Spleen (tissue), 11 donors: ENCODE results near the gene MST1. TPM values are rescaled to one million over a fixed set of nuclear protein-coding genes. Genes with fewer than 3 reads are reported as not detected.
A peak's percentile ranks its signal among the peaks of the same experiment; 100 is the strongest.

ENCODE experiments used
- DNase-seq: peaks from one replicate; pipeline ENCODE4 v3.0.0-alpha.2; 2020
- H3K27ac ChIP-seq, 8 donors: fragments of 200-600 bp; sonication (generic) in 7 of 8; 1 replicate in 4 of 8; 2 replicates in 4 of 8; pipeline versions ENCODE4 v1.5.0 to v1.8.0; 2016 to 2021; ENCODE audit warnings: inconsistent platforms in 4 of 8, mild to moderate bottlenecking in 4 of 8, moderate library complexity in 1 of 8
- H3K27me3 ChIP-seq, 7 donors: fragments of 200-600 bp; sonication (generic) in 6 of 7; replicated peaks in 1 of 7; 1 replicate in 4 of 7; 2 replicates in 3 of 7; pipeline versions ENCODE4 v1.5.0 to v1.8.0; 2016 to 2021; ENCODE audit warnings: inconsistent platforms in 3 of 7, mild to moderate bottlenecking in 1 of 7
- H3K36me3 ChIP-seq, 6 donors: fragments of 200-600 bp; sonication (generic) in 5 of 6; 1 replicate in 4 of 6; 2 replicates in 2 of 6; pipeline versions ENCODE4 v1.5.0 to v1.8.0; 2016 to 2021; ENCODE audit warnings: inconsistent platforms in 2 of 6
- H3K4me1 ChIP-seq, 6 donors: fragments of 200-600 bp; sonication (generic) in 5 of 6; 1 replicate in 3 of 6; 2 replicates in 3 of 6; pipeline versions ENCODE4 v1.5.0 to v1.8.0; 2016 to 2021; ENCODE audit warnings: inconsistent platforms in 3 of 6
- H3K4me3 ChIP-seq, 8 donors: fragments of 200-600 bp; sonication (generic) in 7 of 8; 1 replicate in 4 of 8; 2 replicates in 4 of 8; pipeline versions ENCODE4 v1.5.0 to v1.8.0; 2016 to 2021; ENCODE audit warnings: inconsistent platforms in 4 of 8, mild to moderate bottlenecking in 4 of 8, moderate library complexity in 2 of 8
- H3K9me3 ChIP-seq, 8 donors: fragments of 200-600 bp; sonication (generic) in 7 of 8; 1 replicate in 4 of 8; 2 replicates in 4 of 8; pipeline versions ENCODE4 v1.5.0 to v1.8.0; 2016 to 2021; ENCODE audit warnings: inconsistent platforms in 4 of 8
- POLR2A ChIP-seq, 3 donors: fragments of 450-650 bp; IDR thresholded peaks; one replicate each; pipeline ENCODE4 v1.5.1; 2017; ENCODE audit warnings: antibody characterized with exemption in 3 of 3, mild to moderate bottlenecking in 1 of 3
- POLR2AphosphoS5 ChIP-seq, 3 donors: sonication (generic); formaldehyde crosslinking; IDR thresholded peaks; one replicate each; pipeline ENCODE4 v1.5.1; 2017; ENCODE audit warnings: antibody characterized with exemption in 3 of 3
- WGBS, 5 donors: extraction: QIAGEN DNeasy Blood & Tissue Kit in 3 of 5; methylation state at CpG; one replicate each; pipeline versions ENCODE4 v1.1.5 to v1.1.7; 2013 to 2018; 5-methylcytosine and 5-hydroxymethylcytosine counted together
- intact Hi-C: fragments of 100-400 bp; cut with DNase I; formaldehyde crosslinking; loops from one replicate; pipeline ENCODE4 v1.15.0; 2023; ENCODE audit warnings: low total_unique reads
- polyA plus RNA-seq, 3 donors: library from polyadenylated mRNA; stranded (reverse); fragments of 200-250 nt; gene quantifications; one replicate each; pipeline ENCODE4 v1.2.1, GENCODE V29; 2013
- total RNA-seq, 7 donors: library from RNA; depleted of rRNA in 3 of 7; stranded (reverse); fragments of >200 nt in 3 of 7; fragmentation: NEBNext Ultra II Directional in 4 of 7; extraction: Animal tissue kit (Norgen Biotek cat#: 25700) in 4 of 7; gene quantifications; one replicate each; pipeline versions ENCODE4 v1.1.0 to v1.2.1, GENCODE V29; 2016 to 2021
- TF ChIP-seq, protein P1 (sequence below), 11 experiments: fragments of 200-600 bp in 7 of 11; fragments of 450-650 bp in 4 of 11; sonication (generic) in 4 of 11; IDR thresholded peaks in 8 of 11; conservative IDR thresholded peaks in 3 of 11; 1 replicate in 7 of 11; 2 replicates in 4 of 11; pipeline versions ENCODE4 v1.4.0 to v1.8.0; 2016 to 2021; ENCODE audit warnings: antibody characterized with exemption in 11 of 11, inconsistent platforms in 4 of 11, mild to moderate bottlenecking in 1 of 11
- donor health status: healthy with polysubstance abuse.
- donor health status: DM: no; HTN: no; CAD: no; lungs with moderate emphysema.
- donor health status: DM: no; HTN: no; CAD: no.
- donor health status: Bipolar disorder and iron deficiency.
- donor health status: healthy.
- donor health status: DM: no; HTN: no; CAD: no.
- donor health status: DM: yes; HTN: yes; CAD: no.

The MST1 gene
- total and polyA plus RNA-seq, 10 donors: 17.0 to 65.8 (median 23.6) TPM

DNA sequence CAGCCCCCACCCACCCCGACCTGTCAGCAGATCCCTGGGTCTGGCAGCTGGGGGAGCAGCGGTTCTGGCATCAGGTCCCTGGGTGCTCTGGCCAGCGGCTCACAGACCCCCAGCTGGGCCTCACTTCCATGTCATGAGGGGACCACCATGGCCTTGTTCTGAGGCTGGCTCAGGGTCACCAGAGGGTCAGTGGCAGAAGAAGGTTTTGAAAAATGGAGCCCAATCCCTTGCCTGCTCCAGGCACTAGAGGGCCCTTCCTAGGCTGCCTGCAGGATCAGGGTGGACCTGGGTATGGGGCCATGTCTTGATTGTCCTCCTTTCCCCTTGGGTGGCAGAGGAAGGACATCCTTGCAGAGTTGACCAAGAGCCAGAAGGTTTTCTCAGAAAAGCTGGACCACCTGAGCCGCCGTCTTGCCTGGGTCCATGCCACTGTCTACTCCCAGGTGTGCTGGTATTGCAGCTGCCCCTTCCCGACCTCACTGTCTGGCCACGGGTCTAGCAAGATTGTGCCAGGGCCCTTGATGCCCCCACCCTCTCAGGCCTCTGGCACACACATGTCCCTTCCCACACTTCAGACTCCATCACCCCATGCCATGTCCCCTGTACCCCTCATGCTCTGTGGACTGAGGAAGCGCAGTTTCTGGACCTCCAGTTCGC, 17.3 kb upstream of the MST1 start:
- Histone ChIP-seq H3K9me3 (no peaks in the 10 kb centered on the region), H3K27me3 (no peaks in the 10 kb centered on the region), H3K36me3 (peaks cover 0 to 84% (median 43%) of the 10 kb centered on the region in 6 donors), H3K27ac (peak overlapping the region in 2 of 8 donors; percentile 23 to 40), H3K4me1 (peaks cover 0 to 38% (median 9%) of the 10 kb centered on the region in 6 donors), H3K4me3 (no peak overlapping the region)
- WGBS, 5 donors: 84 to 91% (median 90%) methylated on average over 7 to 9 of the region's 9 CpGs
- DNase-seq: no peak
- TF ChIP-seq POLR2AphosphoS5 (IDR thresholded peaks at IDR 0.05): peak in 1 of 3 donors; percentile 28
- TF ChIP-seq, protein P1, sequence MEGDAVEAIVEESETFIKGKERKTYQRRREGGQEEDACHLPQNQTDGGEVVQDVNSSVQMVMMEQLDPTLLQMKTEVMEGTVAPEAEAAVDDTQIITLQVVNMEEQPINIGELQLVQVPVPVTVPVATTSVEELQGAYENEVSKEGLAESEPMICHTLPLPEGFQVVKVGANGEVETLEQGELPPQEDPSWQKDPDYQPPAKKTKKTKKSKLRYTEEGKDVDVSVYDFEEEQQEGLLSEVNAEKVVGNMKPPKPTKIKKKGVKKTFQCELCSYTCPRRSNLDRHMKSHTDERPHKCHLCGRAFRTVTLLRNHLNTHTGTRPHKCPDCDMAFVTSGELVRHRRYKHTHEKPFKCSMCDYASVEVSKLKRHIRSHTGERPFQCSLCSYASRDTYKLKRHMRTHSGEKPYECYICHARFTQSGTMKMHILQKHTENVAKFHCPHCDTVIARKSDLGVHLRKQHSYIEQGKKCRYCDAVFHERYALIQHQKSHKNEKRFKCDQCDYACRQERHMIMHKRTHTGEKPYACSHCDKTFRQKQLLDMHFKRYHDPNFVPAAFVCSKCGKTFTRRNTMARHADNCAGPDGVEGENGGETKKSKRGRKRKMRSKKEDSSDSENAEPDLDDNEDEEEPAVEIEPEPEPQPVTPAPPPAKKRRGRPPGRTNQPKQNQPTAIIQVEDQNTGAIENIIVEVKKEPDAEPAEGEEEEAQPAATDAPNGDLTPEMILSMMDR (IDR thresholded peaks at IDR 0.05 in 8 of 11, conservative IDR thresholded peaks at IDR 0.05 in 3 of 11): no peak
- intact Hi-C loops: no loop called here

DNA sequence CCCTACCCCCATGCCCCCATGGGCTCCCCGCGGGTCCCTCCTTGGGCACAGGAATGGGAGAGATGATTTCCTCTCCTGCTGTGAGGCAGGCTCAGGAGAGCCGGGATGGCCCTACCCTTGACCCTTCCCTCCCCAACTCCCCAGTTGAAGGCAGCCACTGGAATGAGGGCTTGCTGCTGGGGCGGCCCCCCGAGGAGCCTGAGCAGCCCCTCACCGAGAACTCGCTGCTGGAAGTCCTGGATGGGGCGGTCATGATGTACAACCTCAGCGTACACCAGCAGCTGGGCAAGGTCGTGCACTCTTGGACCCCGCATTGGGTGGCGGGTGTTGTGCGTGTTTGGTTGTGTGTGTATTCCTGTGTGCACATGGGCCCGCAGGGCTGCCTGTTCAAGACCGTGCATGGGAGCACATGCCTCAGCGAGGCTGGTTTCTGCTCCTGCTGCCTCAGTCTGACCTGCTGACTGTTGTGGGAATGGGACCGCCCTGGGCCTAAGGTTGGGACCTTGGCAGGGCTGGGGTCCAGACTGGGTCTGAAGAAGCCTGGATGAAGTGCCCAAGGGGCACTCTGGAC, 16.2 kb upstream of the MST1 start:
- no peak for DNase-seq
- Histone ChIP-seq H3K27me3 (no peaks in the 10 kb centered on the region), H3K9me3 (no peaks in the 10 kb centered on the region), H3K36me3 (peaks cover 0 to 88% (median 53%) of the 10 kb centered on the region in 6 donors), H3K27ac (no peak overlapping the region), H3K4me1 (peaks cover 0 to 38% (median 9%) of the 10 kb centered on the region in 6 donors), H3K4me3 (no peak overlapping the region)
- intact Hi-C loops: no loop called here
- 88 to 100% (median 93%) methylated on average over 1 to 17 of the region's 17 CpGs for WGBS, 5 donors
- TF ChIP-seq POLR2AphosphoS5 (IDR thresholded peaks at IDR 0.05) (no peak), POLR2A (IDR thresholded peaks at IDR 0.05) (no peak)
- TF ChIP-seq, protein P1 (IDR thresholded peaks at IDR 0.05 in 8 of 11, conservative IDR thresholded peaks at IDR 0.05 in 3 of 11): no peak

DNA sequence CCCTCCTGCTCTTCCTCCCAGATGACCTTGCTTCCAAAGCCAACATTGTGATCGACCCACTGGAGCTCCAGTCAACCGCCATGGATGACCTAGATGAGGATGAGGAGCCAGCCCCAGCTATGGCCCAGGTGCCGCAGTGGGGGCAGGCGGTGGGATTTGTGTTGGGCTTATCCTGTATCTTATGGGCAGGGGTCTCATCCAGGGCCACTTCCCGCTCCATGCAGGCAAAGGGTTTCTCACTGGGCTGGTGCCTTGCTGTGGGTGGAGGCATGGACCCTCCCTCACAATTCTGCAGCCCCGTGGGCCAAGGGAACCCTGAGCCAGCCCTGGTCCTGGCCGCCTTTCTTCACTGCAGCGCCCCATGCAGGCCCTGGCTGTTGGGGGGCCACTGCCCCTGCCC, 15.4 kb upstream of the MST1 start:
- Histone ChIP-seq H3K36me3 (peaks cover 0 to 94% (median 60%) of the 10 kb centered on the region in 6 donors), H3K27ac (peak overlapping the region in 1 of 8 donors; percentile 25), H3K4me3 (no peak overlapping the region), H3K27me3 (no peaks in the 10 kb centered on the region), H3K4me1 (peaks cover 0 to 38% (median 9%) of the 10 kb centered on the region in 6 donors), H3K9me3 (no peaks in the 10 kb centered on the region)
- no peak for DNase-seq
- intact Hi-C loops: loop anchor here (5.0 kb wide), 1 partner anchor 138 kb away; no protein-coding TSS in a partner anchor
- TF ChIP-seq POLR2AphosphoS5 (IDR thresholded peaks at IDR 0.05) (no peak), POLR2A (IDR thresholded peaks at IDR 0.05) (no peak)
- TF ChIP-seq, protein P1 (IDR thresholded peaks at IDR 0.05 in 8 of 11, conservative IDR thresholded peaks at IDR 0.05 in 3 of 11): no peak
- WGBS, 5 donors: 88 to 100% (median 92%) methylated on average over 1 to 8 of the region's 8 CpGs

DNA sequence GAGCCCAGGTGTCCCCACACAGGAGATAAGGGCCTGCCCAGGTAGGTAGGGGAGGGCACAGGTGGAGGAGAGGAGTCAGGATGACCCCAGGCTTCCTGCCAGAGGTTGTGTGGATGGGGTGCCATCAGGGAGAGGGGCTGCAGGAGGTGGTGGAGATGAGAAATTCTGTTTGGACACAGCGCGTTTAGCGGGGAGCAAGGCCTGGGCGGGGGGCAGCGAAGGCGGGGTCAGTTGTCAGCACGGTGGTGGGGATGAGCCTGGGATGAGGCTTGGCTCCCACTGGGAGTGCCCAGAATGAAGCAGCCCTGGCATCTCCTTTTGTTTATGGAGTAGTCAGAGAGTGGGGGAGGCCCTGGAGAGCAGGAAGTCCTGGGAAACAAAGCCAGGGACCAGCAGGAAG, 14.7 kb upstream of the MST1 start:
- 86 to 94% (median 92%) methylated on average over 7 of the region's 7 CpGs for WGBS, 5 donors
- no peaks in the 10 kb centered on the region for H3K9me3 ChIP-seq
- intact Hi-C loops: loop anchor here (5.0 kb wide), 1 partner anchor 138 kb away; no protein-coding TSS in a partner anchor
- H3K27ac ChIP-seq: peak overlapping the region in 2 of 8 donors; percentile 31 to 46
- peaks cover 0 to 98% (median 66%) of the 10 kb centered on the region in 6 donors for H3K36me3 ChIP-seq
- DNase-seq: no peak
- TF ChIP-seq, protein P1 (IDR thresholded peaks at IDR 0.05 in 8 of 11, conservative IDR thresholded peaks at IDR 0.05 in 3 of 11): no peak
- TF ChIP-seq POLR2A (IDR thresholded peaks at IDR 0.05): no peak
- no peak for TF ChIP-seq POLR2AphosphoS5 (IDR thresholded peaks at IDR 0.05)
- no peak overlapping the region for H3K4me3 ChIP-seq
- H3K4me1 ChIP-seq: peaks cover 0 to 38% (median 9%) of the 10 kb centered on the region in 6 donors
- H3K27me3 ChIP-seq: no peaks in the 10 kb centered on the region
